Glutamatergic neuron (in vitro differentiated cells): ENCODE measurements around the gene LRIG2. TPM values are rescaled to one million over a fixed set of nuclear protein-coding genes. Genes with fewer than 3 reads are reported as not detected.

ENCODE experiments used
- DNase-seq: peaks from one replicate; pipeline ENCODE4 v3.0.0; 2022
- H3K27ac Mint-ChIP-seq: one replicate; pipeline ENCODE4 v1.8.0; 2020; ENCODE audit warnings: mild to moderate bottlenecking, mixed read lengths, inconsistent platforms; ENCODE audit not compliant: unreplicated experiment
- H3K27me3 Mint-ChIP-seq: one replicate; pipeline ENCODE4 v1.8.0; 2020; ENCODE audit warnings: mild to moderate bottlenecking, moderate library complexity, mixed read lengths, inconsistent platforms; ENCODE audit not compliant: unreplicated experiment
- H3K36me3 Mint-ChIP-seq: one replicate; pipeline ENCODE4 v1.8.0; 2020; ENCODE audit warnings: mild to moderate bottlenecking, mixed read lengths, inconsistent platforms; ENCODE audit not compliant: unreplicated experiment
- H3K4me1 Mint-ChIP-seq: one replicate; pipeline ENCODE4 v1.8.0; 2020; ENCODE audit warnings: mild to moderate bottlenecking, low read depth, mixed read lengths, inconsistent platforms; ENCODE audit not compliant: unreplicated experiment
- H3K4me3 Mint-ChIP-seq: one replicate; pipeline ENCODE4 v1.8.0; 2020; ENCODE audit warnings: mild to moderate bottlenecking, mixed read lengths, inconsistent platforms; ENCODE audit not compliant: unreplicated experiment
- H3K9me3 Mint-ChIP-seq: one replicate; pipeline ENCODE4 v1.8.0; 2020; ENCODE audit warnings: mild to moderate bottlenecking, moderate library complexity, mixed read lengths, inconsistent platforms; ENCODE audit not compliant: unreplicated experiment
- total RNA-seq: library from RNA; stranded (reverse); fragmentation: NEBNext Ultra II Directional; extraction: Animal tissue kit (Norgen Biotek cat#: 25700); gene quantifications from one replicate; pipeline ENCODE4 v1.2.1, GENCODE V29; 2021; ENCODE audit not compliant: unreplicated experiment
- TF ChIP-seq, protein P1 (sequence below): fragments of 200-600 bp; sonication (generic); IDR thresholded peaks from one replicate; pipeline ENCODE4 v1.5.0; 2021; ENCODE audit not compliant: partially characterized antibody, unreplicated experiment

The LRIG2 gene
- total RNA-seq, 1 donor from 2014 or later, result 23.4 TPM

- no peaks in the 10 kb centered on the region for H3K4me1 Mint-ChIP-seq
- H3K36me3 Mint-ChIP-seq, result no peaks in the 10 kb centered on the region
- H3K9me3 Mint-ChIP-seq, result peaks cover 2% of the 10 kb centered on the region
- no peak for DNase-seq
- TF ChIP-seq, protein P1, sequence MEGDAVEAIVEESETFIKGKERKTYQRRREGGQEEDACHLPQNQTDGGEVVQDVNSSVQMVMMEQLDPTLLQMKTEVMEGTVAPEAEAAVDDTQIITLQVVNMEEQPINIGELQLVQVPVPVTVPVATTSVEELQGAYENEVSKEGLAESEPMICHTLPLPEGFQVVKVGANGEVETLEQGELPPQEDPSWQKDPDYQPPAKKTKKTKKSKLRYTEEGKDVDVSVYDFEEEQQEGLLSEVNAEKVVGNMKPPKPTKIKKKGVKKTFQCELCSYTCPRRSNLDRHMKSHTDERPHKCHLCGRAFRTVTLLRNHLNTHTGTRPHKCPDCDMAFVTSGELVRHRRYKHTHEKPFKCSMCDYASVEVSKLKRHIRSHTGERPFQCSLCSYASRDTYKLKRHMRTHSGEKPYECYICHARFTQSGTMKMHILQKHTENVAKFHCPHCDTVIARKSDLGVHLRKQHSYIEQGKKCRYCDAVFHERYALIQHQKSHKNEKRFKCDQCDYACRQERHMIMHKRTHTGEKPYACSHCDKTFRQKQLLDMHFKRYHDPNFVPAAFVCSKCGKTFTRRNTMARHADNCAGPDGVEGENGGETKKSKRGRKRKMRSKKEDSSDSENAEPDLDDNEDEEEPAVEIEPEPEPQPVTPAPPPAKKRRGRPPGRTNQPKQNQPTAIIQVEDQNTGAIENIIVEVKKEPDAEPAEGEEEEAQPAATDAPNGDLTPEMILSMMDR, result no peak
- no peak overlapping the region for H3K27ac Mint-ChIP-seq
- no peaks in the 10 kb centered on the region for H3K27me3 Mint-ChIP-seq
- no peak overlapping the region for H3K4me3 Mint-ChIP-seq
These were observed 41.6 kb upstream of the LRIG2 start for GRCh38 chr1:113031171-113031933.

- H3K36me3 Mint-ChIP-seq, result no peaks in the 10 kb centered on the region
- H3K27me3 Mint-ChIP-seq, result no peaks in the 10 kb centered on the region
- no peak overlapping the region for H3K4me3 Mint-ChIP-seq
- H3K4me1 Mint-ChIP-seq, result no peaks in the 10 kb centered on the region
- H3K27ac Mint-ChIP-seq, result no peak overlapping the region
- H3K9me3 Mint-ChIP-seq, result peaks cover 2% of the 10 kb centered on the region
- no peak for DNase-seq
- TF ChIP-seq, protein P1, result no peak
These were observed 37.9 kb upstream of the LRIG2 start for GRCh38 chr1:113035086-113035485.

- no peaks in the 10 kb centered on the region for H3K36me3 Mint-ChIP-seq
- DNase-seq, result no peak
- TF ChIP-seq, protein P1, result no peak
- peaks cover 1% of the 10 kb centered on the region for H3K4me1 Mint-ChIP-seq
- peaks cover 2% of the 10 kb centered on the region for H3K9me3 Mint-ChIP-seq
- no peaks in the 10 kb centered on the region for H3K27me3 Mint-ChIP-seq
- H3K4me3 Mint-ChIP-seq, result no peak overlapping the region
- no peak overlapping the region for H3K27ac Mint-ChIP-seq
These were observed 36.2 kb upstream of the LRIG2 start for GRCh38 chr1:113036639-113037321.

GRCh38 chr1:113040041-113040440 lies 33.0 kb upstream of the LRIG2 start:
- peaks cover 2% of the 10 kb centered on the region for H3K9me3 Mint-ChIP-seq
- no peak for DNase-seq
- TF ChIP-seq, protein P1, result no peak
- peaks cover 9% of the 10 kb centered on the region for H3K4me1 Mint-ChIP-seq
- no peaks in the 10 kb centered on the region for H3K27me3 Mint-ChIP-seq
- H3K36me3 Mint-ChIP-seq, result no peaks in the 10 kb centered on the region
- no peak overlapping the region for H3K4me3 Mint-ChIP-seq
- no peak overlapping the region for H3K27ac Mint-ChIP-seq
